Left ventricle myocardium inferior (tissue), 1 donor: ENCODE results near the gene RBM6. TPM values are rescaled to one million over a fixed set of nuclear protein-coding genes. Genes with fewer than 3 reads are reported as not detected.

Experiments
- DNase-seq: peaks from one replicate; pipeline ENCODE4 v3.0.0-alpha.2; 2020
- H3K27ac ChIP-seq: fragments of 200-600 bp; replicated peaks from 2 replicates; pipeline ENCODE4 v1.8.0; 2021
- H3K27me3 ChIP-seq: fragments of 200-600 bp; 2 replicates; pipeline ENCODE4 v1.8.0; 2021; ENCODE audit warnings: low read depth
- H3K36me3 ChIP-seq: fragments of 200-600 bp; 2 replicates; pipeline ENCODE4 v1.8.0; 2021
- H3K4me1 ChIP-seq: fragments of 200-600 bp; 2 replicates; pipeline ENCODE4 v1.8.0; 2021
- H3K4me3 ChIP-seq: fragments of 200-600 bp; 2 replicates; pipeline ENCODE4 v1.8.0; 2021; ENCODE audit warnings: mild to moderate bottlenecking, moderate library complexity
- H3K9me3 ChIP-seq: fragments of 200-600 bp; replicated peaks from 2 replicates; pipeline ENCODE4 v1.8.0; 2021
- CTCF ChIP-seq: fragments of 200-600 bp; IDR thresholded peaks from 2 replicates; pipeline ENCODE4 v1.8.0; 2021; ENCODE audit warnings: antibody characterized with exemption, mild to moderate bottlenecking, borderline replicate concordance
- intact Hi-C: fragments of 100-400 bp; cut with micrococcal nuclease; formaldehyde crosslinking; loops from one replicate; pipeline ENCODE4 v1.11.0; 2022
- total RNA-seq: library from RNA; stranded (reverse); fragmentation: NEBNext Ultra II Directional; extraction: Animal tissue kit (Norgen Biotek cat#: 25700); gene quantifications from one replicate; pipeline ENCODE4 v1.2.1, GENCODE V29; 2021
- donor health status: DM: no; HTN: yes; CAD: no; lungs with severe emphysema.

RBM6 gene
- total RNA-seq, 1 donor from 2014 or later, result 40.4 TPM

- H3K27ac ChIP-seq, result no peak overlapping the region
- no peak overlapping the region for H3K4me3 ChIP-seq
- intact Hi-C loops, result no loop called here
- no peak for TF ChIP-seq CTCF
- no peaks in the 10 kb centered on the region for H3K36me3 ChIP-seq
- H3K4me1 ChIP-seq, result peaks cover 29% of the 10 kb centered on the region
- H3K9me3 ChIP-seq, result no peaks in the 10 kb centered on the region
- DNase-seq, result no peak
- no peaks in the 10 kb centered on the region for H3K27me3 ChIP-seq
These were observed 15.7 kb downstream of the RBM6 start for GRCh38 chr3:49955636-49956035.

GRCh38 chr3:49966233-49966942 lies 26.4 kb downstream of the RBM6 start:
- H3K27me3 ChIP-seq, result no peaks in the 10 kb centered on the region
- peaks cover 27% of the 10 kb centered on the region for H3K4me1 ChIP-seq
- intact Hi-C loops, result no loop called here
- peaks cover 27% of the 10 kb centered on the region for H3K36me3 ChIP-seq
- no peak overlapping the region for H3K4me3 ChIP-seq
- no peak for TF ChIP-seq CTCF
- no peak for DNase-seq
- no peak overlapping the region for H3K27ac ChIP-seq
- H3K9me3 ChIP-seq, result no peaks in the 10 kb centered on the region

GRCh38 chr3:49967291-49967690 lies 27.3 kb downstream of the RBM6 start:
- peaks cover 36% of the 10 kb centered on the region for H3K36me3 ChIP-seq
- no peak overlapping the region for H3K4me3 ChIP-seq
- no peak for TF ChIP-seq CTCF
- H3K4me1 ChIP-seq, result peaks cover 27% of the 10 kb centered on the region
- no peaks in the 10 kb centered on the region for H3K9me3 ChIP-seq
- no peak overlapping the region for H3K27ac ChIP-seq
- H3K27me3 ChIP-seq, result no peaks in the 10 kb centered on the region
- intact Hi-C loops, result no loop called here
- no peak for DNase-seq

GRCh38 chr3:49968346-49968745 lies 28.4 kb downstream of the RBM6 start:
- no peak overlapping the region for H3K4me3 ChIP-seq
- no peaks in the 10 kb centered on the region for H3K27me3 ChIP-seq
- peaks cover 37% of the 10 kb centered on the region for H3K36me3 ChIP-seq
- intact Hi-C loops, result no loop called here
- TF ChIP-seq CTCF, result no peak
- peaks cover 27% of the 10 kb centered on the region for H3K4me1 ChIP-seq
- no peak for DNase-seq
- no peaks in the 10 kb centered on the region for H3K9me3 ChIP-seq
- no peak overlapping the region for H3K27ac ChIP-seq

GRCh38 chr3:49972656-49973055 lies 32.7 kb downstream of the RBM6 start:
- Histone ChIP-seq H3K4me1 (peaks cover 10% of the 10 kb centered on the region), H3K27ac (no peak overlapping the region), H3K36me3 (peaks cover 56% of the 10 kb centered on the region), H3K27me3 (no peaks in the 10 kb centered on the region), H3K4me3 (no peak overlapping the region), H3K9me3 (no peaks in the 10 kb centered on the region)
- intact Hi-C loops, result no loop called here
- no peak for DNase-seq
- TF ChIP-seq CTCF, result no peak
